HG03378 (cell line): Measurements from ENCODE around the gene CNGB1.
"Not testable (repeated sequence)": the region's sequence is repeated elsewhere in the genome, so short reads cannot be mapped to it uniquely, and the experiment has no call there.

ENCODE experiments used
- ATAC-seq: cut with Tn5 transposase; IDR thresholded peaks from one replicate; pipeline ENCODE4 v1.9.1; 2021; ENCODE audit warnings: mild to moderate bottlenecking, moderate library complexity; ENCODE audit not compliant: unreplicated experiment

CNGB1 gene

GRCh38 chr16:57997528-57998265, 26.8 kb upstream of the CNGB1 start:
- no peak for ATAC-seq

GRCh38 chr16:57997176-57997527, 26.2 kb upstream of the CNGB1 start:
- no peak for ATAC-seq

- no peak for ATAC-seq
Measured at GRCh38 chr16:57996406-57997175, 25.7 kb upstream of the CNGB1 start.

- ATAC-seq: no peak
Measured at GRCh38 chr16:57995721-57996405, 24.9 kb upstream of the CNGB1 start.

- no peak for ATAC-seq
Measured at GRCh38 chr16:57994778-57995177, 23.9 kb upstream of the CNGB1 start.

GRCh38 chr16:57994361-57994760, 23.4 kb upstream of the CNGB1 start:
- no peak for ATAC-seq

GRCh38 chr16:57993897-57994296, 23.0 kb upstream of the CNGB1 start:
- ATAC-seq: no peak

GRCh38 chr16:57993438-57993837, 22.5 kb upstream of the CNGB1 start:
- ATAC-seq: no peak

GRCh38 chr16:57992084-57992483, 21.2 kb upstream of the CNGB1 start:
- ATAC-seq: no peak

- ATAC-seq: no peak
Measured at GRCh38 chr16:57991551-57992059, 20.7 kb upstream of the CNGB1 start.

GRCh38 chr16:57988929-57989328, 18.0 kb upstream of the CNGB1 start:
- ATAC-seq: no peak

GRCh38 chr16:57987441-57988177, 16.7 kb upstream of the CNGB1 start:
- no peak for ATAC-seq

GRCh38 chr16:57986196-57986595, 15.3 kb upstream of the CNGB1 start:
- no peak for ATAC-seq

GRCh38 chr16:57985204-57986181, 14.6 kb upstream of the CNGB1 start:
- ATAC-seq: no peak

GRCh38 chr16:57984443-57985203, 13.7 kb upstream of the CNGB1 start:
- no peak for ATAC-seq

GRCh38 chr16:57982385-57982784, 11.5 kb upstream of the CNGB1 start:
- no peak for ATAC-seq

- ATAC-seq: no peak
Measured at GRCh38 chr16:57981636-57982035, 10.7 kb upstream of the CNGB1 start.

GRCh38 chr16:57979006-57979585, 8.2 kb upstream of the CNGB1 start:
- ATAC-seq: no peak

- not testable (repeated sequence) for ATAC-seq
Measured at GRCh38 chr16:57978070-57978465, 7.1 kb upstream of the CNGB1 start.
